ENCODE measurements around the gene PRDM2. TPM values are rescaled to one million over a fixed set of nuclear protein-coding genes. Genes with fewer than 3 reads are reported as not detected.

PRDM2 gene
- polyA plus RNA-seq, 1 donor = 43.3 TPM

DNA sequence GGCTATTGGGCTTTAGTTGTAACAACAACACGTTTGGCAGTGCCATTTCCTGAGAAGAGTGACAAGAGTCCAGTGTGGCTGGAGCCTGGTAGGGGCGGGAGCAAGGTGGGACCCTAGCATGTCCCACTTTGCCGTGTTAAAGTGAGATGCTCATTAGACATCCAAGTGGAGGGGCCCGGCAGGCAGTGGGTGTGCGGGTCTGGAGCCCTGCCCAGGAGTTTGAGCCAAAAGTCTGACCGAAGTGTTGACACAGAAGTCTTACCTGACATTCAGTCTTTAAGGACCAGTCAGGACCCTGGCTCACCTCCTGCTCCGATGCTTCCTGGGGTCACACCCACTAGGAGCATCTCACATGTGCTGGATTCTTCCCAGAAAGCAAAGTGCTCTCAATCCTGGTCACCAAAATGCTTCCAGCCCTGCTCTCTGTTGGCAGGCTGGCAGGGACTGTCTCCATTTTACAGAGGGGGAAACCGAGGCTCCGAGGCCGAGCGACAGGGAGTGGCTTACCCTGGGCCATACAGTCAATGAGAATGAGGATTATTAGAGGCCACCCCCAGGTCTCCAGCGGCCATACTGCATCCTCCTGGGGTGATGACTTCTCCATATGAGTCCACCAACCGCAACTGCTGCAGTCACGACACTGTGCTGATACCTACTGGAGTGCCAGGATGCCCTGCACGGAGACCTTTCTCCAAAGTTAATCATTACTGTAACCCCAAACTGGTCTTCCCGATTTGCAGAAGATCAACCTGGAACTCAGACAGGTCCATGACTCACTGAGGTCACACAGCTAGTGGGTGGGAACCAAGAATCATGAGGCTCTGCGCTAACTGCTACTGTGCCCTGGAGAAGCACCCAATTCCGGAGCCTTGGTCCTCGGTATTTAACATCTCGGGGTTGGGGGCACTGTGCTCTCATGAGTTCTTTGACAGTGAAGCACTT is 112.7 kb downstream of the PRDM2 start:
- DNase-seq = no peak

DNA sequence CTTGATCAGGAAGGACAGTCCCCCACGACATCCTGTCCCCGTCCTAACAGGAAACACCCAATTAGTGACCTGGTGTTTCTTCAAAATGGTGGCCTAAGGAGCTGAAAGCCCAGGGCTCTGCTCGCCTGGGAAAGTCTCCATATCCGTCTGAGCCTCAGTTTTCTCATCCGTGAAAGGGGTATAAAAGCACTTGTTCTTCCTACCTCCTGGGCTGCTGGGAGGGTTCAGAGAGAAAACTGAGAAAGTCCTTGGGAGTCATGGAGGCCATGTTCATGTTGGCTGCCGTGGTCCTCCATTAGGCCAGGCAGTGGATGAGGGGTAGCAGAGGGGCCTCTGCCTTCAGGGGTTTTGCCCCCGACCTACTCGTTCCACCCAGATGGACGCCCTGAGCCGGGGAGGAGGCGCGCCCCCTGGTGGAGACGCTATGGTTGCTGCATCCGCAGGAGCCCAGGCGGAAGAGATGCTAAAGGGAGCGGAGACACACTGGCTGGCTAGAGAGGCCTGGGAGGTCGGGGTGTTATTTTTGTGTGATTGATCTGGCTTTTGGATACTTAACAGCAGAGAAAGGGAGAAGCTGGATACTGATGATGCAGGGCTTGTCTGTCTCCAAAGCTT is 113.5 kb downstream of the PRDM2 start:
- DNase-seq = no peak

DNA sequence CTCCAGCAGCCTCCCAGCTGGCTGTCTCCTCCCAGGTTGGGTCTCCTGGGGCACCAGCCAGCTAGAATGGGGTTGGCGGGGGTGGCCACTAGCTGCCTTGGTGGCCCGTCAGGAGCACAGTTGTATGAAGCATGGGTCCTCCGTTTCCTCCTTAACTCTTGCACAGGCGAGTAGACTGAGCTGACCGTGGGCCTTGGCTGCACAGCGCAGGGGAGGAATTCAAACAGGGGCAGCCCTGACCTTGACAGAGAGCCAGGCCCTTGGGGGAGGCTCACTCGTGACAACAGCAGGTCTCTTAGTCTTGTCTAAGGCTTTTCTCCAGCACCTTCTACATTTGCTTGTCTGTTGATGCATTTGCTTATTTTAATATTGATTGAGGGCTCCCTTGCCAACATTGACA is 114.1 kb downstream of the PRDM2 start:
- DNase-seq = no peak

DNA sequence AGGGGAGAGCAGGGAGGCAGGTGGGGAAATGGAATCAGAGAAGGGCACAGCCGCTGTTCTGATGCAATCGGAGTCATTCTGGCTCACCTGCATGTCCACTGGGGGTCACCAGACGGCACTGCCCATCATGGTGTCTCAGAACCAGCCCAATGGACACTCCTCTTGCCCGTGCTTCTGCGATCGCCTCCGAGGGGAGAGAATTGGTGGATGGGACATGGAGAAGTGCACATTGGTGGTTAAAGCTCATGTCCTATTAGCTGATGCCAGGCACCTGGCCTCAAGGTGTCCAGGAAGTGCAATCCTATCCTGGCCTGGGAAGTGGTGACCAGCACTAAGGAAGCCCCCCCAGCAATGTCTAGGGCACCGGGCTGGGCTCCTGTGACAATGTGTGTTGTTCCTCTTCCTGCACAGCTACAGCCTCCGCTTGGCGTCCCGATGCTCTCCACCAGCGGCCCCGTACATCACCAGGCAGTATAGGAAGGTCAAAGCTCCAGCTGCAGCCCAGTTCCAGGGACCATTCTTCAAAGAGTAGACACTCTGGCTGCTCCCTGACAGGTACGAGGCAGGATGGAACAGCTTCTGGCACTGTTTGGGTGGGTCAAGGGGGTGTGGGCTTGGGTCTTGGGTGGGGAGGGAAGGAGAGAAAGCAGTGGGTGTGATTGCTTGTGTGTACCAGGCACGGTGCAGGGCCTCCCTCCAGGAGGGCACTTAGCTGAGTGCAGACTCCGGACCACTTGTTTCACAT is 116.2 kb downstream of the PRDM2 start:
- no peak for DNase-seq

- DNase-seq = no peak
Observed at GRCh38 chr1:13817906-13818305, 117.9 kb downstream of the PRDM2 start.

GRCh38 chr1:13818926-13819325 is 118.9 kb downstream of the PRDM2 start:
- no peak for DNase-seq

GRCh38 chr1:13819642-13820041 is 119.7 kb downstream of the PRDM2 start:
- no peak for DNase-seq

DNA sequence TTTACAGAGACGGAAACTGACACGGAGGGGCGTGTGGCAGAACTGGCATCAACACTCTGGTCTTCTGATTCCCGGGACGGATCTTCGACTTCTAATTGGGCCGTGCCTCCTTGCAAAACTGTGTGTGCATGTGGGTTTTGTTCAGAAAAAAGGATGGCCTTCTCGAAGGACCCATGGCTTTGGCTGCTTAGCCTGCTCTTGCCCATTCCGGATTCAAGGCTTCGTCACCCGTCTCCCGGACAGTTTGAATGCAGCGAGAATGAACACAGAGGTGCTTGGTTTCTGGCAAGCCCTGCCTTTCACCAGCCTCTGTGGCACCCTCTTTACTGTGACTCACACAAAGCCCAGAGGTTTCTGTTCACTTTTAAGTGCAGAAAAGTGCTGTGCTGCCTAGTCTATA is 120.1 kb downstream of the PRDM2 start:
- DNase-seq = no peak

DNA sequence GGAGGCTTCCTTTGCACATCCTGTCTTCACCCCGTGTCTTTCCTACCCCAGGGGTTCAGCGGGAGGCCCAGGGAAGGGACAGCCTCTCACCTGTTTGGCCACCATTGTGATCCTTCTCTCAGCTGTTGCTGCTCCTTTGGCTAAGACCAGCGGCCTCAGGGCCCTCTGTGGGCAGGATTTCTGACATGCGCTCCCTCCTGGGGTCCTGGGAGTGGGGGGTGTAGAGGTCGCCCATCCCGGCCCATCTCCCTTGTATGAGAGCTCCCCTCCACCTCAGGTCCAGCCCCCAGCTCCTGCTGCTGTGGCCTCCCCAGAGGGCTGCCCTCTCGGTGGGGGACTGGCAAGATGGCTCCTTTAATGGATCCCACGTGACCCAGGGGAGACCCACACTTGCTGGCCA is 120.5 kb downstream of the PRDM2 start:
- no peak for DNase-seq

DNA sequence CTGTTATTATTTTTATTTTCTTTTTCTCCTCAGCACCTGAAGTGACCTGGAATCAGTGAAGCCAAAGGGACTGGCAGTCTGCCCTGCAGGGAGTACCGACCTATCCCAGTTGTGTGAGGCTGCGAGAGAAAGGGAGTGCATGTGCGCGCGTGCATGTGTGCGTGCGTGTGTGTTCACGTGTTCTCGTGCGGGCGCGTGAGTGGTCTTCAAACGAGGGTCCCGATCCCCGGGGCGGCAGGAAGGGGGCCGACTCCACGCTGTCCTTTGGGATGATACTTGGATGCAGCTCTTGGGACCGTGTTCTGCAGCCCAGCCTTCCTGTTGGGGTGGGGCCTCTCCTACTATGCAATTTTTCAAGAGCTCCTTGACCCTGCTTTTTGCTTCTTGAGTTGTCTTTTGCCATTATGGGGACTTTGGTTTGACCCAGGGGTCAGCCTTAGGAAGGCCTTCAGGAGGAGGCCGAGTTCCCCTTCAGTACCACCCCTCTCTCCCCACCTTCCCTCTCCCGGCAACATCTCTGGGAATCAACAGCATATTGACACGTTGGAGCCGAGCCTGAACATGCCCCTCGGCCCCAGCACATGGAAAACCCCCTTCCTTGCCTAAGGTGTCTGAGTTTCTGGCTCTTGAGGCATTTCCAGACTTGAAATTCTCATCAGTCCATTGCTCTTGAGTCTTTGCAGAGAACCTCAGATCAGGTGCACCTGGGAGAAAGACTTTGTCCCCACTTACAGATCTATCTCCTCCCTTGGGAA is 123.3 kb downstream of the PRDM2 start:
- DNase-seq = no peak

DNA sequence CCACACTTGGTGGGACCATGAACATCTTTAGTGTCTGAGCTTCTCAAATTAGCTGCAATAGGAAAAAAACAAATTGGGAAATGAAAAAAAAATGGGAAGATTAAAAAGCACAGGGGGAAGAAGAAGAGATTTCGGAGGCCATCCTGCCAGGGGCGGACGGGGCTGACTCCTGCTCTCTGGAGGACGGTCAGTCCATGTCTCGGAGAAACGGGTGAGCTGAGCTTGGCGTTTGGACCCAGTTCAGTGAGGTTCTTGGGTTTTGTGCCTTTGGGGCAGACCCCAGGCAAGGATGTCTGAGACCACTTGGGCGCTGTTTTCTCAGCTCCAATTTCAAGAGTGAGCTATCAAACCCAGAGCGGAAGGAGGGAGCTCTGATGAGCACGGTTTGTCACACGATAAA is 123.9 kb downstream of the PRDM2 start:
- no peak for DNase-seq

DNA sequence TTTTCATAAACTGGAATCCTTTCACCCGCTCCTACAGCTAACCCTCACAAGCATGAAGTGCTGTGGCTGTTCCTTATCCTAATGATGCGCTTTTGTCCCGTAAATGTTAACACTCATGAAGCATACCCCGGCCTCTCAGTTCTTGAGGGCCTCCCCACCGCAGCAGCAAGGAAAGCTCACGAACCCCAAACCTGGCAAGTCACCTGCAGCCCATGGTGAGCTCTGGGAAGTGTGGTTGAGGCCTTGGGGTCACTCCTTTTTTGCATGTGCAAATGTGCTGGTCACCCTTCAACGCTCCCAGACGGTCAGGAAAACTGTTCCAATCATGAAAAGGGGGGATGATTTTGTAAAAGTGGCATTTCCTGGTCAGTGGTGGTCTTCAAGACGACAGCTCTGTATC is 124.6 kb downstream of the PRDM2 start:
- no peak for DNase-seq

DNA sequence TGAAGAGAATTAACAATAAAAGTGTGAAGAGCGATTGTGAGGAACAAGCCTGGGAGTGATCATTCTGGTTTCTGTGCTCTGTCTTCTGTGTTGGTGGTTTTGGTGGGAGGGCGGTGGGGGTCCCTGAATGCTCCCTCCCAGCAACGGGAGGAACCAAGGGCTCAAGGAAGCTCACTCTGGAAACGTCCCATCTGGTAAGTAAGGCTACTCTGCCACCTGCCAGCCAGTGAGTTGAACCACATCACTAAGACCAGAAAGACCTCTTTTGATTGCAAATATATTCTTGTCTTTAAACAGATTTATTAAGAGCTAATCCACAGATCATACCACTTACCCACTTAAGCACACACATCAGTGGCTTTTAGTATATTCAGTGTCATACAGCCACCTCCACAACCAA is 125.0 kb downstream of the PRDM2 start:
- no peak for DNase-seq

- DNase-seq = no peak
Observed at GRCh38 chr1:13826009-13826408, 126.0 kb downstream of the PRDM2 start.

DNA sequence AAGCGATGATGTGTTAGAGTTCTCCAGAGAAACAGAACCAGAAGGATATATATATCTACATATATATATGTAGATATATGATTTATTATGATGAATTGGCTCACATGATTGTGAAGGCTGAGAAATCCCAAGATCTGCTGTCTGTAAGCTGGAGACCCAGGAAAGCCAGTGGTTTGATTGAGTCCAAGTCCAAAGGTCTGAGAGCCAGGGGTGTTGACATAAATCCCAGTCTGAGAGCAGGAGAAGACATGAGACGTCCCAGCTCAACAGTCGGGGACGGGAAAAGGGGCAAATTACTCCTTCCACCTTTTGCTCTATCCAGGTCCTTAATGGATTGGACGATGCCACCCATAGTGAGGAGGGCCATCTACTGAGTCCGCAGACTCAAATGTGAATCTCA is 126.6 kb downstream of the PRDM2 start:
- DNase-seq = no peak

GRCh38 chr1:13828454-13829151 is 128.6 kb downstream of the PRDM2 start:
- DNase-seq = peak; percentile 20

- DNase-seq = no peak
Observed at GRCh38 chr1:13829152-13829769, 129.3 kb downstream of the PRDM2 start.

DNA sequence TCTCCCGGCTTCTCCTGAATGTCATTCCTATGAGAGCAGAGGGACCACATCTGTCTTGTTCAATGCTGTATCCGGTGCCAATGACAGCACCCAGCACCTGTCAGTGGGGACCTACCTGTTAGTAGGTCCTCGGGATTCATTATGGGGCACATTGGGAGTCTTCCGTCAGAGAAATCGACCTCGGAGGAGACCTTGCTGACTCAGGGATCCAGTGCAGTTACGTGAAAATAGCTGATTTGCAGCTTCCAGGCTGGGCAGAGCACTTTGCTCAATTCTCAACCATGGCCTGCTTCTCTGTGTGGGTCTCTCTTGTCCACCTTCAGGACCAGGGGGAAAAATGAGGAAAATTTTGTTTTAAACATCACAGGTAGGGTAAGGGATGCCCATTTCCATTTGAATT is 130.2 kb downstream of the PRDM2 start:
- DNase-seq = no peak

DNA sequence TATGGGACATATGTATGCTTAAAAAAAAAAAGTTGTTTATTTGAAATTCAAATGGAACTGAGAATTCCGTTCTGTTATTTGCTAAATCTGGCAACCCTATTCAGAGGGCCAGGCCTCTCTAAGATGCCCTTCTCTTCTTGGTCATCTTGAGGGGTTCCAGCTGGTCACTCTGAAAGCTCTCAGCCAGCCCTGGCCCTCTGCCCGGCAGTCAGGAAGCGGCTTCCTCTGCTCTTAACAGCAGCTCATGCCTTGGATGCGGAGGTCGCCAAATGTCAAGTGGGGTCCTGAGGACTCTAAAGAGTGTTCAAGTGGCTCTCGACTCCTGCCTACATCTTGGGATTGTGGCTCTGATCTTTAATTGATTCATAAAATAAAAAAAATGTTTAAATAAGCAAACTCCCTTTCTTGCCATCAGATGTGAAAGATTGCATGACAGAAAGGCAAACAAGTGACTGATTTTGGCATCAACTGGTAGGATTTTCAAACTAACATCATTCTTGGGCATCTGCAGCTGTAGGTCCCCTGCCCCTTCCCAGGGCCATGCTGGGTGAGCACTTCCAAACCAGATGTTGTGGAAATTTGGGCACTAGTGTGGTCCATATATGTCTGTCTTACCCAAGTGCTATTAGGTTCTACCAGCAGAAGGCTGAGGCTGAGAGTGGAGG is 130.8 kb downstream of the PRDM2 start:
- DNase-seq = peak; percentile 22

- DNase-seq = no peak
Observed at GRCh38 chr1:13832100-13832499, 132.1 kb downstream of the PRDM2 start.

GRCh38 chr1:13832536-13832935 is 132.5 kb downstream of the PRDM2 start:
- no peak for DNase-seq

Measured in left kidney (tissue), 2 donors.